AML-193 (cell line): ENCODE measurements around the gene BBS5.
"Not testable (repeated sequence)": the region's sequence is repeated elsewhere in the genome, so short reads cannot be mapped to it uniquely, and the experiment has no call there.

Source experiments
- DNase-seq, 2 experiments: peaks; one replicate each; lab custom pipeline; 2025; lab: John Stamatoyannopoulos, UW

The BBS5 gene

GRCh38 chr2:169479257-169480078, at the start of gene BBS5:
Gene BBS5, plus strand, starts transcription at chr2:169479494. Its CDS starts 60 bp downstream, at chr2:169479554.
- peak; percentile 77 to 86 for DNase-seq

- not testable (repeated sequence) for DNase-seq
These were observed 47.5 kb upstream of the BBS5 start for GRCh38 chr2:169431772-169432171.

GRCh38 chr2:169434236-169434635, 45.1 kb upstream of the BBS5 start:
- not testable (repeated sequence) for DNase-seq

GRCh38 chr2:169438466-169439072, 40.7 kb upstream of the BBS5 start:
- no peak for DNase-seq

GRCh38 chr2:169439900-169440299, 39.4 kb upstream of the BBS5 start:
- DNase-seq = no peak

DNA sequence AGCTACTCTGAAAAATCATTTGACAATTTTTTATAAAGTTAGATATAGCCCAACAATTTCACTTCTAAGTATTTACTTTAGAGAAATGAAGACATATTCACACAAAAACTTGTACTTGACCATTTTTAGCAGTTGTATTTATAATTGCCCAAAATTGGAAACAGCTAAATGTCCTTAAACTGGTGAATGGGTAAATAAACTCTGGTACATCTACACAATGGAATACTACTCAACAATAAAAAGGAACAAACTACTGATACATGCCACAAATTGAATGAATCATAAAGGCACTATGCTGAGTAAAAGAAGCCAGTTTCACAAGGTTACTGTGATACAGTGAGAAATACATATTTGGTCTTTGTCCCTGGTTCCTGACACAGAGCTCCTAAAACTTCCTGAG, 32.8 kb upstream of the BBS5 start:
- DNase-seq = no peak

- no peak for DNase-seq
These were observed 31.0 kb upstream of the BBS5 start for GRCh38 chr2:169448316-169448715.

- no peak for DNase-seq
These were observed 30.4 kb upstream of the BBS5 start for GRCh38 chr2:169448865-169449264.

DNA sequence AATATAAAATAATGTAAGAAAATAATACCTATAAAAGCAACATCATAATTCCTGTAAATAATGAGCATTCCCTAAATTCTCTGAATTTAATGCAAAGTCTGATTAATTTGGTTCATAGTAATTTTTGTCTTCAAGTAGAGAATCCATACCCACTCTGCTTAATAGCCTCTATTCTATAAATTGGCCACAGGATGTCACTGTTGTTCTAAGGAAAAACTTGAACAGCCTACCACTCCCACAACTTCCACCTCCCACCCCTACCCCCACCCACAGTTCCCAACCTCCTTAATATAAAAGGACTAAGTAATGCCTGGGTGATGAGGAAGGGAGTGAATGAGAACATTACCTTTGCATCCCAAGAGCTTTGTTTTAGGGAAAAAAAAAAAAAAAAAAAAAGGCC, 27.2 kb upstream of the BBS5 start:
- DNase-seq = peak; percentile 45 to 46

DNA sequence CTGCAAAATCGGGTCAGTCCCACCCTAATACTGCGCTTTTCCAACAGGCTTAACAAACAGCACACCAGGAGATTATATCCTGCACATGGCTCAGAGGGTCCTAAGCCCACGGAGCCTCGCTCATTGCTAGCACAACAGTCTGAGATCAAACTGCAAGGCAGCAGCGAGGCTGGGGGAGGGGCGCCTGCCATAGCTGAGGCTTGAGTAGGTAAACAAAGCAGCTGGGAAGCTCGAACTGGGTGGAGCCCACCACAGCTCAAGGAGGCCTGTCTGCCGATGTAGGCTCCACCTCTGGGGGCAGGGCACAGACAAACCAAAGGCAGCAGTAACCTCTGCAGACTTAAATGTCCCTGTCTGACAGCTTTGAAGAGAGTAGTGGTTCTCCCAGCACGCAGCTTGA, 26.2 kb upstream of the BBS5 start:
- not testable (repeated sequence) for DNase-seq

GRCh38 chr2:169461143-169461542, 18.2 kb upstream of the BBS5 start:
- DNase-seq = no peak

DNA sequence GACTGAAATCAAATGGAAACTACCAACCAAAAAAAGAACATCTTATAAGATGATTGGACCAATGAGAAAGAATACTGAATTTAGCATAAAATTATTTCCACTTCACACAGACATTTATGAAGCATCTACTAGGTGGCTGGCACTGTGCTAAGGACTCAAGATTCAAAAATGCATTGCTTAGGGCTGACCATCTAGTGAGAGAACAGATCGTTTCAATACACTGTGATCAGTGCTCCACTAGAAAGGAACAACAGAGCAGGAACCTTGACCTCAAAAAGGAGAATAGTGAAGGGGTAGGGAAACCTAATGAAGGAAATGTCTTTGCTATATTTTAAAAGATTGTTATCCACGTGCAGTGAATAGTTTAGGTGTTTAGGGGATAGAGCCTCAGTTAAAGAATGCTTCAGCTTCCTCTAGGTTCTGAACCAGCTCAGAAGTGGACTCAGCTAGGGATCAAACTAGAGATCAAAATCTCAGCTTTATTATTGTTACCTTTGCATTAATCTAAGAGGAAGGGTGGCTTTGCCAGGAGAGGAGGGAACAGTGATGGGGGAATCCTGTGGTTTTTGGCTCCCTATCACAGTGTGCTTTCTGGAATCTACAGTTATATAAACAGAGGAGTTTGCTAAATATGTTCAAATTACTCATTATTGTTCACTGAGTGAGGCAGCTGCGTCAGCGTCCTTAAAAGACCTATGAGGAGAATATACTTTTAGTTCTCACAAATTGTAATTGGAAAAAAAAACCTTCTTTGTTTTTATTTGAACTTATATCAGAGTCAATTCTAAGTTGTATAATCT, 16.2 kb upstream of the BBS5 start:
- DNase-seq = no peak

DNA sequence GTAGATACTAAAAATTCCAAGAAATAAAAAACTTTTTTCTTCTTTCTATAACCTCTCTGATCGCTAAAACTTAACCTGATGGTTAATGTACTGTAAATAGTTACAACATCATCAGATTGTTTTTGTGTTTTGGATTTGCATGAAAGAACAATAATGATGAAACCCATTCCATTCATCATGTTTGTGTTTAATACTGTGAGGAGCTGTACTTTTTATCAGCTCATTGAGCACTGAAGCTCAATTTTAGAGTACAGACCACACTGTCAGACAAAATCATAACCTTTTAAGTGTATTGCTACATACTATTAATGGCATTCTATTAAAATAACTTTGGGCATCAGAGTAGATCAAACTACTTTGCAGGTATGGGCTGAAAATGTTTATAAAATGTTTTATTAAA, 14.8 kb upstream of the BBS5 start:
- no peak for DNase-seq

DNA sequence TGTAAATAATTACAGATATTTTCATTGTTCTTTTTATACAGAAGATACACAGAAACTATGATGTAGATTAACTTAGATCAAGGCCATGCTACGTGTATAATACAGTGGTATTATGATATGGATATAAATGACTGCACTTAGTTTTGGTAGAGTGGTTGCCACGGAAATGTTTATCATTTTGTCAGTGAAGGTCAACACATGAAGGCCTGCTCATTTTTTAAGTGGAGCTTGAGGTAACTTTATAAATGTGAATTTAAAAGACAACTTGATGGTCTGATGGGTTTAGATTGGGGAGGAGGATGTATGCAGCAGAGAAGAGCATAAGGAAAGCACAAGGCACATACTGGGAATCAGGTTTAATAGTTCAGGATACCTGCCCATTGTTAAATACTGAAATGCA, 14.4 kb upstream of the BBS5 start:
- DNase-seq = peak; percentile 15 to 46

DNA sequence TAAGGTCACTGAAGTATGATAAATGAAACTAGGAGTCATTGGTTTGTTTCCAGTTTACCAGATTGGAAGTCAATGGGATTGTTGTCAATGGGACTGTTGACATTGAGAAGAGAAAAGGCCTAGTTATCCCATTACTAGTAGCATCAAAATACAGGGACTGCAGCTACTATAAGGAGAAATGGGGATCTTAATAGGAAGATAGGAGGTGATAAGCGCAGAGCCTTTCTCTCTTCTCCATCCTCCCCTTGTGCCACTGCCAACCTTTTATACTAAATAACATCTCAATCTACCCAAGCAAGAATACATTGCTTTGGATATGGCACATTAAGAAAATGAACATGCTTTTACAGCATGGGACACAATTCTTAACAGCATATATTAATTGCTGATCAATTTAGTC, 10.5 kb upstream of the BBS5 start:
- DNase-seq = no peak

GRCh38 chr2:169469952-169470572, 9.2 kb upstream of the BBS5 start:
- DNase-seq = no peak

GRCh38 chr2:169472249-169472648, 7.0 kb upstream of the BBS5 start:
- DNase-seq = no peak

GRCh38 chr2:169476459-169476858, 2.8 kb upstream of the BBS5 start:
- no peak for DNase-seq

DNA sequence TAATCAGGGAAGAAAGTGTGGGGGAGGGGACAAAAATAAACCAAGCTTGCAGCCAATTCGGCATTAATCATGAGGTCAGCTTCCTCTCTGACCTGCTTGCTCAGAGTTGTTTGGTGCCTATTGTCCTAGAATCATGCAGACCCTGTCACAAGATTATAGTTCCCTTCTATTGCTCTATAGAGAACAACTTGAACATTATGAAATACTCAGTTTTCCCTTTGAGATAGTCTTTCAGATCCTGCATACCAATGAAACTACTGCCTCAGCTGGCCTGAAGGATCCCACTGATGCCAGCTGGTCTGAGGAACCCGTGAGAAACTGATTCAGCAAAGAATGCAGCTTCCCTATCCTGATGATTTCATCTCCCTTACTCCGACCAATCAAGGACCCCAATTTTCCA, 955 bp upstream of the BBS5 start:
- DNase-seq = peak in 1 of 2 experiments; percentile 6

GRCh38 chr2:169478745-169479256, 493 bp upstream of the BBS5 start:
- DNase-seq = no peak

DNA sequence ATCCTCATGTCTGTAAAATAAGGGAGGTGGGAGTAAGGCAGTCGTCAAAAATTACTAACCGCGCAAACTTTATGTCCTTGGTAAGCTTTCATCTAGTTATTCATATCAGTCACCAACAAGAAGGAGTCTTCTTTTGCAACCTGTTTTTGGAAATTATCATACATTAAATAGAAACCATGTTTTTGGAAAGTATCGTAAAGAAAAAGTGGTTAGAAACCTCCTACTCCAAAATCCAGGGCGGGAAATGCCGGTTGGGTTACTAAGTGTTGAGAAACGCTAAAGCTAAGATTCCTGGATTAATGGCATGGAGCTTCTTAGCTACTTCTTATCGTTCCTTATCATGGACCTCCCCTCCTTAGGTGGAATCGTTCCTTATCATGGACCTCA, 778 bp downstream of the BBS5 start:
- DNase-seq = no peak

- DNase-seq = no peak
These were observed 6.4 kb downstream of the BBS5 start for GRCh38 chr2:169485650-169486138.
